Stimulated activated CD8-positive, alpha-beta memory T cell treated with anti-CD3 and anti-CD28 coated beads, Interleukin-4, amount 100 ng/mL, for 4 hours (primary cell): ENCODE data around the gene PRKAR2A.
A peak's percentile ranks its signal among the peaks of the same experiment; 100 is the strongest.
"Not testable (repeated sequence)": the region's sequence is repeated elsewhere in the genome, so short reads cannot be mapped to it uniquely, and the experiment has no call there.

ENCODE experiments used
- DNase-seq, 2 donors: peaks; one replicate each; pipeline ENCODE4 v3.0.0-alpha.2; 2020; ENCODE audit warnings: low read depth in 2 of 2, low spot score in 1 of 2

PRKAR2A gene

DNA sequence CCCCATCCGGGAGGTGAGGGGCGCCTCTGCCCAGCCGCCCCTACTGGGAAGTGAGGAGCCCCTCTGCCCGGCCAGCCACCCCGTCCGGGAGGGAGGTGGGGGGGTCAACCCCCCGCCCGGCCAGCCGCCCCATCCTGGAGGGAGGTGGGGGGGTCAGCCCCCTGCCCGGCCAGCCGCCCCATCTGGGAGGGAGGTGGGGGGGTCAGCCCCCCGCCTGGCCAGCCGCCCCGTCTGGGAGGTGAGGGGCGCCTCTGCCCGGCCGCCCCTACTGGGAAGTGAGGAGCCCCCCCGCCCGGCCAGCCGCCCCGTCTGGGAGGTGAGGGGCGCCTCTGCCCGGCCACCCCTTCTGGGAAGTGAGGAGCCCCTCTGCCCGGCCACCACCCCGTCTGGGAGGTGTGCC, 113.1 kb downstream of the PRKAR2A start:
- not testable (repeated sequence) for DNase-seq

DNA sequence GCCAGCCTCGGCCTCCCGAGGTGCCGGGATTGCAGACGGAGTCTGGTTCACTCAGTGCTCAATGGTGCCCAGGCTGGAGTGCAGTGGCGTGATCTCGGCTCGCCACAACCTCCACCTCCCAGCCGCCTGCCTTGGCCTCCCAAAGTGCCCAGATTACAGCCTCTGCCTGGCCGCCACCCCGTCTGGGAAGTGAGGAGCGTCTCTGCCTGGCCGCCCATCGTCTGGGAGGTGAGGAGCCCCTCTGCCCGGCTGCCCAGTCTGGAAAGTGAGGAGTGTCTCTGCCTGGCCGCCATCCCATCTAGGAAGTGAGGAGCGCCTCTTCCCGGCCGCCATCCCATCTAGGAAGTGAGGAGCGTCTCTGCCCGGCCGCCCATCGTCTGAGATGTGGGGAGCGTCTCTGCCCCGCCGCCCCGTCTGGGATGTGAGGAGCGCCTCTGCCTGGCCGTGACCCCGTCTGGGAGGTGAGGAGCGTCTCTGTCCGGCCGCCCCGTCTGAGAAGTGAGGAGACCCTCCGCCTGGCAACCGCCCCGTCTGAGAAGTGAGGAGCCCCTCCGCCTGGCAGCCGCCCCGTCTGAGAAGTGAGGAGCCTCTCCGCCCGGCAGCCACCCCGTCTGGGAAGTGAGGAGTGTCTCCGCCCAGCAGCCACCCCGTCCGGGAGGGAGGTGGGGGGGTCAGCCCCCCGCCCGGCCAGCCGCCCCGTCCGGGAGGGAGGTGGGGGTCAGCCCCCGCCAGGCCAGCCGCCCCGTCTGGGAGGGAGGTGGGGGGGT, 113.7 kb downstream of the PRKAR2A start:
- not testable (repeated sequence) for DNase-seq

GRCh38 chr3:48727511-48727910, 120.2 kb downstream of the PRKAR2A start:
- no peak for DNase-seq

- DNase-seq, result not testable (repeated sequence)
These were observed 122.4 kb downstream of the PRKAR2A start for GRCh38 chr3:48725185-48725855.

- no peak for DNase-seq
These were observed 123.9 kb downstream of the PRKAR2A start for GRCh38 chr3:48723725-48724124.

DNA sequence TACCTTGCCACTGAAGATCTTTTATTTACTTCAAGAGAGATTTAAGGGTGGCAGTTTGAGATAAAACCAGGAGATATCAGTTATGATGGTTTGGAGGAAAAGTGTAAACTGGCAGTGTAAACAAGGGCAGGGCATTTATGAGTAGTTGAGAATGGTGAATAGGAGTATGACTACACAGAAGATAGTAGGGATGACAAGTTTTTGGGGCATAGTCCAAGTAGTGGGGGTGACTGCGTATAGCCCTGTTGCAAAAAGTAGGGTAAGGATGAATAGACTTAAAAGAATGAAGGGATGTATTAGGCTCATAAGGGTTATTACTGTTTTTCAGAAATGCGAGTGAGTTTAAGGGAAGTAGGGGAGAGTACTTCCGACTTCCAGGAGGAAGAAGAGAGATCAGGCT, 124.4 kb downstream of the PRKAR2A start:
- not testable (repeated sequence) for DNase-seq

GRCh38 chr3:48716982-48717746, 130.5 kb downstream of the PRKAR2A start, which contains the start of gene IP6K2:
TSS of gene IP6K2 (minus strand) at chr3:48717221. CDS start at chr3:48695291, 21,930 bp downstream.
- DNase-seq, result peak; percentile 97 to 99

DNA sequence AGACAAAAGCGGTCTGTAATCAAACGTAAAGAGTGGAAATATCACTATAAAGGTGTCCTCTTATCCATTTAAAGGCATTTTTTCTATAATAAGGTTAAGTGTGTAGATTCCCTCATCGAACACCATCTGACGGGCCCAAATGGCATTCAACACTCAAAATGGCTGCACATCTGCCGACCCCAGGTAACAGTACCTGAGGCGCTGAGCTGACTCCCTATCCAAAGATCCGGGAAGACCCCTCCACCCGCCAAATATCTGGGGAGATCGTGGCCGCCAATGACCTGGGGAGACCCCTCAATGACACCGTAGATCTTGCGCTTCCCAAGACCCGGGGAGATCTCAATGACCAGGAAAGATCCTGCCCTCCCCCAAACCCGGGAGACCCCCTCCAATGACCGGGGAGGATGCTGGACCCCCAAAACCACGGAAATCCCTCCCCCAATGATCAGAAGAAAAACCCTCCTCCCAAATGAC, 131.1 kb downstream of the PRKAR2A start:
- no peak for DNase-seq

DNA sequence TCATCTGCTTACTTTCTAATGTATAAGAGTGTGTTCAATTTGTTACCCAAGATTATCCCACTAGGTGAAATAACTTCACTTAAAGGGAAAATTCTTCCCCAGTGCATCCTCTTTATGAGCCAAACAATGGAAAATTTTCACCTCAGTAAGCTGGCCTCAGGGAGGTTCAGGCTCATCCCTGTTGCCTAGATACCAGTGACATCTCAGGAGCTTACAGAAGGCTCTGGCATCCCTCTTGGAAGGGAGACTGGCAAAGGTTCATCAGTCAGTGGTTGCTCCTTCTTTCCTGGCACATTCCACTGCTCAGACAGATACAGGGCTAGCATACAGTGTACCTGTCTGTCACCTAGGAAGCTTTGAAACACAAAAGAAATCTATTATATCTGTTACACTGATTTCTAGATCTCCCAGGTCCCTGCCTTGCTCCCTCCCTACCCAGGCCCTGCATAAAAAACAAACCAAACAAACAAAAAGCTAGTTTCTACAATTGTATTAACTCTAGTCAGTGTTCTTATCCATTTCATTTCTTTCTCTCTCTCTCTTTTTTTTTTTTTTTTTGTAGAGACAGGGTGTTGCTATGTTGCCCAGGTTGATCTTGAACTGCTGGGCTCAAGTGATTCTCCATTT, 132.4 kb downstream of the PRKAR2A start:
- DNase-seq, result no peak

DNA sequence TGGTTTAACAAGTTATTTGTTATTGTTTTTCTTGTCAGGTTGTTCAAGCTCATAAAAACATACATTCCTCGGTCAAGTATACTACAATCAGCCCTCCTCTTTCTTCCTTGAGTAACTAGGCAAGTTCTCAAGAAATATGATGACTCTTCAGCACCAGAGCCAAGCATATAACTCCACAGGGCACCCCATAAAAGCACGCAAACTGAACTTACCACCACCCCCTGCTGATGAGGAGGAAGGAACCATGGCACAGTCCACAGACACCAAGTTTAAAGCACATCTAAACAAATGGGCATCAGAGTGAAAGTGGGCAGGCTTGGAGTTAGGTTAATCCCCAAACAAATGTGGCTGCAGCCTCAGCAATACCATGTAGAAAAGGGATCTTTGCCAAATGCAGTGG, 135.9 kb downstream of the PRKAR2A start:
- no peak for DNase-seq

GRCh38 chr3:48709051-48709461, 138.6 kb downstream of the PRKAR2A start:
- no peak for DNase-seq

DNA sequence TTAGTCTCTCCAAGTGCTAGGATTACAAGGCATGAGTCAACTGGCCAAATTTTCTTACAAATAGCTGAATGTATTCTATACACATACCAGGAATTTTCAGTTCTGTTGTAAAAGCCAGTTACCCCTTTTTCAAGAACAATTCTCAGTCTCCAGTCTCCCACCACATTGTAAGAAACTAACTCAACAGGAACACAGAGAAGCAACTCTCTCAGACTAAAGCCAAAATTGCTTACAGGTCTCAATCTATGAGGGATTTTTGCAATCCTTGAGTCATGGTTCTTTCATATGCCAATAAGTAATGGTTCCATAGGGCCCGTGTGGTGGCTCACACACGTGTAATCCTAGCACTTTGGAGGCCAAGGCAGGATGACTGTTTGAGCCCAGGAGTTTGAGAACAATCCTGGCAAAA, 139.2 kb downstream of the PRKAR2A start:
- no peak for DNase-seq

DNA sequence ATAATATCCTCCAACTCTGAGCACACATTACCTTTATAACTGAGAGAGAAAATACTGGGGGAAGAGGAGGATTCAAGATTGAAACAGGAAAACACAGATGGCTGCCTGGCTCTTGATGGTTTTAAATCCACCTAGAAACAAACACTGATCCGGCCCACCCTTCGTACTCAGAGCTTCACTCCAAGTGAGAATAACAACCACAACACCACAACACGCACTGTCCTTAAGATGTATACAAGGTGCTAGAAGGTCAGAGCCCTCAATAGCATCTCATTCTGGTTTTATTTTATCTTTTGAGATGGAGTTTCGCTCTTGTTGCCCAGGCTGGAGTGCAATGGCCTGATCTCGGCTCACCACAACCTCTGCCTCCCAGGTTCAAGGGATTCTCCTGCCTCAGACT, 140.5 kb downstream of the PRKAR2A start:
- DNase-seq, result no peak

DNA sequence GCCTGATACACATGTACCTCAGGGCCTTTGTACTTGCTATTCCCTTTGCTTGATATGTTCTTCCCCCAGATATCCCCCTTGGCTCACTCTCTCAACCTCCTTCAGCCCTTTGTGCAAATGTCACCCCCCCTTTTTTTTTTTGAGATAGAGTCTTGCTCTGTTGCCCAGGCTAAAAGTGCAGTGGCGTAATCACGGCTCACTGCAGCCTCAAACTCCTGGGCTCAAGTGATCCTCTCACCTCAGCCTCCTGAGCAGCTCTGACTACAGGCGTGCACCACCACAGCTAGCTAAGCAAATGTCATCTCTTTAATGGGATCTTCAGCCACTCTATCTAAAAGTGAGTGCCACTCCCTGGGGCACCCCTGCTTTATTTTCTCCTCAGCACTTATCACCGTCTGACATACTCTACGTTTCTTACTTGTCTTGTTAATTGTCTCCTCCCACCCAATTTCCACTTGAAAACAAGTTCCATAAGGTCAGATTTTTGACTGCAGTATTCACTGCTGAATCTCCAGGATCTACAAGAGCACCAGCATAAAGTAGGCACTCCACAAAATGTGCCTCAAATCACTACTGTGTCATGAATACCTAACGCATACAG, 145.3 kb downstream of the PRKAR2A start:
- DNase-seq, result no peak

DNA sequence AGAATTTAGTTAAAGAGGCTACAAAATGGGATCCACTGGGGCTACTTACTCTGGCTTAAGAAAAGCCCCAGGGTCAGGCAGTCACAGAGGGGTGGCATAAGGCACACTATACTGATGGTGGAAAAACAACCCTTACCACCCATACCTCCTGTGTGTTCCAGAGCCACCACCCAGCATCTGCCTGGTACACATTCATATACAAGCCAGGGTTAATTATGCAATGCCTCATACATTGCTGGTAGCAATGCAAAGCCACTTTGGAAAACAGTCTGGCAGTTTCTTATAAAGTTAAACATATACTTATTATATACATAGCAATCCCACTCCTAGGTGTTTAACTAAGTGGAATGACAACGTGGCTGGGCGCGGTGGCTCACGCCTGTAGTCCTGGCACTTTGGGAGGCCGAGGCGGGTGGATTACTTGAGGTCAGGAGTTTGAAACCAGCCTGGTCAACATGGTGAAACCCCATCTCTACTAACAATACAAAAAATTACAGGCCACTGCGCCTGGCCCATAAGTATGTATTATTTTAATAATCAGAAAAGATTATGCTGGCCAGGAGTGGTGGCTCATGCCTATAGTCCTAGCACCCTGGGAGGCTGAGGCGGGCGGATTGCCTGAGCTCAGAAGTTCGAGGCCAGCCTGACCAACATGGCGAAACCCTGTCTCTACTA, 146.8 kb downstream of the PRKAR2A start:
- DNase-seq, result no peak

GRCh38 chr3:48698891-48699290, 148.8 kb downstream of the PRKAR2A start:
- DNase-seq, result no peak

DNA sequence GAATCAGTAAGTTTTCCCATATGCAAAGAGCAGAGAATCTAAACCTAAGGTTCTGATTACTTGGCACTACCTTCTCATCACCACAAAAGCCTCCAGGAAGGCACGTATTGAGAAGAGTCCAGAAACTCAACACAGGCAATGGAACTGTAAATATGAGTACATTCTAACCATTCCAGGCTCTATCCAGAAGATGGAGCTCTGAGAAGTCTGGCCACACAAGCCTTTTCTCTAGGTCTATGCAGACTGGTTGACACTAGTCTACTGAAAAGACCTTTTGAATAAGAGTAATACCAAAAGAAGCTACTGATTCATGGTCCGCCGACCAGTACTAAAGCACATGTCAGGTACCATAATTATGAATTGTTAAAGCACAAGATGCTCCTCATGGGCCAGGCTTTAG, 149.7 kb downstream of the PRKAR2A start:
- no peak for DNase-seq

DNA sequence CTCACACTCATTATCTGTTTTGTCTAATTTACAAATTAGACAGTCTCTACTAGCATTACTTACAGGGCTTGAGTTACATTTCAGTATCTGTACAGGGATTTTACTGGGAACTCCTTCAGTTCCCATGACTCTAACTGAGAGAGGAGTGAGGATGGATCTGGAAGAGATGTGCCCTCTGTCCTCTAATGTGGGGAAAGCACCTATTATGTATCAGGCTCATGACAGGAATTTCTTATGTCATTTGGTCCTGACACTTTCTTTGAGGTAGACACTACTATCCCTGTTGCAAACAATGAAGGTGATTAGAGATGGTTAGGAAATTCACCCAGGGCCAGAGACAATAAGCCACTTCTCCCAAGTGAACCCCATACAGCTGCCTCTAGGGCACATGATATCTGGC, 151.1 kb downstream of the PRKAR2A start:
- no peak for DNase-seq
